ENCODE measurements around the gene ZNF423.

The ZNF423 gene

GRCh38 chr16:49684696-49685095, 171.2 kb downstream of the ZNF423 start:
- peaks cover 12% of the 10 kb centered on the region for H3K9me3 ChIP-seq (ENCODE audit: insufficient read depth, low read length, severe bottlenecking)
- TF ChIP-seq CTCF (IDR thresholded peaks at IDR 0.05; ENCODE audit: borderline replicate concordance, extremely low read depth, low read length, poor library complexity, severe bottlenecking) (no peak), EZH2 (IDR thresholded peaks at IDR 0.05; ENCODE audit: borderline replicate concordance, low read depth, low read length, severe bottlenecking) (no peak)
- no peak overlapping the region for H2AFZ ChIP-seq (ENCODE audit: low read depth, low read length)
- no peak overlapping the region for H3K4me3 ChIP-seq (ENCODE audit: low read depth in 1 of 2, low read length in 2 of 2)
- H4K20me1 ChIP-seq (ENCODE audit: insufficient read depth, low read length), result no peaks in the 10 kb centered on the region
- peaks cover 9% of the 10 kb centered on the region for H3K27me3 ChIP-seq (ENCODE audit: insufficient read depth, low read length, poor library complexity)
- no peak overlapping the region for H3K4me2 ChIP-seq (ENCODE audit: insufficient read depth, low read length)
- DNase-seq (no peak), ATAC-seq (ENCODE audit: insufficient read depth, low read depth) (no peak)
- no peaks in the 10 kb centered on the region for H3K36me3 ChIP-seq (ENCODE audit: insufficient read depth, low read length)
- no peak overlapping the region for H3K27ac ChIP-seq (ENCODE audit: low read length)
- no peak overlapping the region for H3K9ac ChIP-seq (ENCODE audit: low read depth, low read length)
- H3K4me1 ChIP-seq (ENCODE audit: insufficient read depth, low read length), result no peaks in the 10 kb centered on the region
- H3K79me2 ChIP-seq (ENCODE audit: insufficient read depth, low read length), result no peaks in the 10 kb centered on the region

- no peak overlapping the region for H2AFZ ChIP-seq (ENCODE audit: low read depth, low read length)
- H3K27ac ChIP-seq (ENCODE audit: low read length), result no peak overlapping the region
- peaks cover 3% of the 10 kb centered on the region for H3K27me3 ChIP-seq (ENCODE audit: insufficient read depth, low read length, poor library complexity)
- TF ChIP-seq EZH2 (IDR thresholded peaks at IDR 0.05; ENCODE audit: borderline replicate concordance, low read depth, low read length, severe bottlenecking) (no peak), CTCF (IDR thresholded peaks at IDR 0.05; ENCODE audit: borderline replicate concordance, extremely low read depth, low read length, poor library complexity, severe bottlenecking) (no peak)
- H4K20me1 ChIP-seq (ENCODE audit: insufficient read depth, low read length), result no peaks in the 10 kb centered on the region
- H3K9me3 ChIP-seq (ENCODE audit: insufficient read depth, low read length, severe bottlenecking), result peaks cover 17% of the 10 kb centered on the region
- H3K9ac ChIP-seq (ENCODE audit: low read depth, low read length), result no peak overlapping the region
- no peaks in the 10 kb centered on the region for H3K79me2 ChIP-seq (ENCODE audit: insufficient read depth, low read length)
- H3K4me1 ChIP-seq (ENCODE audit: insufficient read depth, low read length), result no peaks in the 10 kb centered on the region
- no peak overlapping the region for H3K4me3 ChIP-seq (ENCODE audit: low read depth in 1 of 2, low read length in 2 of 2)
- DNase-seq (no peak), ATAC-seq (ENCODE audit: insufficient read depth, low read depth) (no peak)
- no peaks in the 10 kb centered on the region for H3K36me3 ChIP-seq (ENCODE audit: insufficient read depth, low read length)
- no peak overlapping the region for H3K4me2 ChIP-seq (ENCODE audit: insufficient read depth, low read length)
Observed at GRCh38 chr16:49682577-49683165, 173.2 kb downstream of the ZNF423 start.

- H3K4me1 ChIP-seq (ENCODE audit: insufficient read depth, low read length), result no peaks in the 10 kb centered on the region
- no peak overlapping the region for H2AFZ ChIP-seq (ENCODE audit: low read depth, low read length)
- DNase-seq (no peak), ATAC-seq (ENCODE audit: insufficient read depth, low read depth) (no peak)
- peaks cover 17% of the 10 kb centered on the region for H3K9me3 ChIP-seq (ENCODE audit: insufficient read depth, low read length, severe bottlenecking)
- TF ChIP-seq CTCF (IDR thresholded peaks at IDR 0.05; ENCODE audit: borderline replicate concordance, extremely low read depth, low read length, poor library complexity, severe bottlenecking) (no peak), EZH2 (IDR thresholded peaks at IDR 0.05; ENCODE audit: borderline replicate concordance, low read depth, low read length, severe bottlenecking) (no peak)
- no peaks in the 10 kb centered on the region for H3K79me2 ChIP-seq (ENCODE audit: insufficient read depth, low read length)
- H4K20me1 ChIP-seq (ENCODE audit: insufficient read depth, low read length), result no peaks in the 10 kb centered on the region
- H3K27ac ChIP-seq (ENCODE audit: low read length), result no peak overlapping the region
- no peak overlapping the region for H3K4me3 ChIP-seq (ENCODE audit: low read depth in 1 of 2, low read length in 2 of 2)
- H3K36me3 ChIP-seq (ENCODE audit: insufficient read depth, low read length), result no peaks in the 10 kb centered on the region
- no peaks in the 10 kb centered on the region for H3K27me3 ChIP-seq (ENCODE audit: insufficient read depth, low read length, poor library complexity)
- H3K9ac ChIP-seq (ENCODE audit: low read depth, low read length), result no peak overlapping the region
- H3K4me2 ChIP-seq (ENCODE audit: insufficient read depth, low read length), result no peak overlapping the region
Observed at GRCh38 chr16:49681217-49681883, 174.6 kb downstream of the ZNF423 start.
